Liver (tissue), 9 donors: ENCODE measurements around the gene DRAXIN. TPM values are rescaled to one million over a fixed set of nuclear protein-coding genes. Genes with fewer than 3 reads are reported as not detected.

Source experiments
- DNase-seq: peaks from one replicate; pipeline ENCODE4 v3.0.0-alpha.2; 2017; ENCODE audit warnings: low spot score
- H3K27ac ChIP-seq, 2 donors: one replicate each; pipeline ENCODE4 v1.7.0; 2013; ENCODE audit warnings: inconsistent platforms in 2 of 2, low read length in 2 of 2, control low read depth in 1 of 2, low read depth in 1 of 2, mild to moderate bottlenecking in 1 of 2
- H3K27me3 ChIP-seq, 4 donors: one replicate each; pipeline versions ENCODE4 v1.6.1 to v1.7.0; 2013; ENCODE audit warnings: low read length in 3 of 4, inconsistent platforms in 1 of 4, mild to moderate bottlenecking in 1 of 4, moderate library complexity in 1 of 4; ENCODE audit not compliant: control insufficient read depth in 4 of 4, insufficient read depth in 4 of 4
- H3K36me3 ChIP-seq, 4 donors: one replicate each; pipeline versions ENCODE4 v1.6.1 to v1.7.0; 2013; ENCODE audit warnings: low read length in 3 of 4, mild to moderate bottlenecking in 3 of 4, low read depth in 1 of 4, moderate library complexity in 1 of 4; ENCODE audit not compliant: control insufficient read depth in 4 of 4, insufficient read depth in 3 of 4
- H3K4me1 ChIP-seq, 4 donors: one replicate each; pipeline versions ENCODE4 v1.6.1 to v1.7.0; 2013; ENCODE audit warnings: low read length in 3 of 4, mild to moderate bottlenecking in 3 of 4, moderate library complexity in 1 of 4; ENCODE audit not compliant: control insufficient read depth in 4 of 4, insufficient read depth in 4 of 4
- H3K4me3 ChIP-seq, 3 donors: one replicate each; pipeline versions ENCODE4 v1.6.1 to v1.7.0; 2013; ENCODE audit warnings: low read length in 3 of 3, control low read depth in 1 of 3, low read depth in 1 of 3, mild to moderate bottlenecking in 1 of 3
- H3K9ac ChIP-seq, 2 donors: one replicate each; pipeline ENCODE4 v1.7.0; 2013; ENCODE audit warnings: low read length in 2 of 2, mild to moderate bottlenecking in 2 of 2, moderate library complexity in 2 of 2, control low read depth in 1 of 2, low read depth in 1 of 2
- H3K9me3 ChIP-seq, 4 donors: one replicate each; pipeline versions ENCODE4 v1.6.1 to v1.7.0; 2013; ENCODE audit warnings: low read length in 3 of 4; ENCODE audit not compliant: control insufficient read depth in 4 of 4
- ATF3 ChIP-seq: IDR thresholded peaks from 2 replicates; pipeline ENCODE4 v1.6.1; 2016; ENCODE audit warnings: antibody characterized with exemption
- CTCF ChIP-seq: fragments of 150-350 bp; IDR thresholded peaks from 2 replicates; pipeline ENCODE4 v1.5.1; 2017; ENCODE audit warnings: improper control_type of control experiment, low read depth, low read length; ENCODE audit not compliant: missing input control
- EGR1 ChIP-seq, 2 donors: IDR thresholded peaks; 2 replicates each; pipeline ENCODE4 v1.6.1; 2016 to 2018; ENCODE audit warnings: antibody characterized with exemption in 2 of 2, low read depth in 2 of 2
- FOXA1 ChIP-seq: IDR thresholded peaks from 2 replicates; pipeline ENCODE4 v1.6.1; 2016; ENCODE audit warnings: antibody characterized with exemption
- FOXA2 ChIP-seq: IDR thresholded peaks from 2 replicates; pipeline ENCODE4 v1.6.1; 2016; ENCODE audit warnings: antibody characterized with exemption
- GABPA ChIP-seq, 2 donors: IDR thresholded peaks in 1 of 2; conservative IDR thresholded peaks in 1 of 2; 2 replicates each; pipeline ENCODE4 v1.6.1; 2016; ENCODE audit warnings: antibody characterized with exemption in 2 of 2, mild to moderate bottlenecking in 1 of 2, moderate library complexity in 1 of 2
- HNF4A ChIP-seq, 2 donors: conservative IDR thresholded peaks; 2 replicates each; pipeline ENCODE4 v1.6.1; 2016; ENCODE audit warnings: antibody characterized with exemption in 2 of 2, mild to moderate bottlenecking in 2 of 2
- HNF4G ChIP-seq: IDR thresholded peaks from 2 replicates; pipeline ENCODE4 v1.6.1; 2016; ENCODE audit warnings: antibody characterized with exemption
- JUND ChIP-seq, 2 donors: IDR thresholded peaks; 2 replicates each; pipeline ENCODE4 v1.6.1; 2016; ENCODE audit warnings: antibody characterized with exemption in 2 of 2
- MAX ChIP-seq: IDR thresholded peaks from 2 replicates; pipeline ENCODE4 v1.6.1; 2016; ENCODE audit warnings: antibody characterized with exemption
- NR2F2 ChIP-seq: IDR thresholded peaks from 2 replicates; pipeline ENCODE4 v1.6.1; 2016; ENCODE audit warnings: antibody characterized with exemption
- RAD21 ChIP-seq, 2 donors: IDR thresholded peaks; 2 replicates each; pipeline ENCODE4 v1.6.1; 2016; ENCODE audit warnings: antibody characterized with exemption in 2 of 2, mild to moderate bottlenecking in 2 of 2
- REST ChIP-seq: IDR thresholded peaks from 2 replicates; pipeline ENCODE4 v1.6.1; 2016; ENCODE audit warnings: antibody characterized with exemption, mild to moderate bottlenecking
- RXRA ChIP-seq, 2 donors: IDR thresholded peaks; 2 replicates each; pipeline ENCODE4 v1.6.1; 2017 to 2018; ENCODE audit warnings: antibody characterized with exemption in 2 of 2, mild to moderate bottlenecking in 1 of 2
- SP1 ChIP-seq: IDR thresholded peaks from 2 replicates; pipeline ENCODE4 v1.6.1; 2018; ENCODE audit warnings: antibody characterized with exemption, mild to moderate bottlenecking
- YY1 ChIP-seq: IDR thresholded peaks from 2 replicates; pipeline ENCODE4 v1.6.1; 2016; ENCODE audit warnings: antibody characterized with exemption, mild to moderate bottlenecking
- ZBTB33 ChIP-seq: IDR thresholded peaks from 2 replicates; pipeline ENCODE4 v1.6.1; 2016; ENCODE audit warnings: antibody characterized with exemption
- WGBS: extraction: QIAGEN DNeasy Blood & Tissue Kit; methylation state at CpG from one replicate; pipeline ENCODE4 v1.1.7; 2013; 5-methylcytosine and 5-hydroxymethylcytosine counted together
- polyA plus RNA-seq, 2 donors: library from polyadenylated mRNA; stranded (reverse) in 1 of 2; unstranded in 1 of 2; fragments of 200-250 nt in 1 of 2; fragments of >200 nt in 1 of 2; fragmentation: Nextera tagmentation in 1 of 2; extraction: Ambion mirVana in 1 of 2; gene quantifications; one replicate each; pipeline versions ENCODE4 v1.2.1 to v1.2.3, GENCODE V29; 2013 to 2015
- total RNA-seq, 2 donors: library from RNA; depleted of rRNA; stranded (reverse); fragments of >200 nt; gene quantifications; one replicate each; pipeline ENCODE4 v1.2.3, GENCODE V29; 2014
- donor health status: healthy.
- donor health status: healthy.
- donor health status: healthy.
- donor health status: healthy.
- donor health status: healthy.

DRAXIN gene
- total and polyA plus RNA-seq, 4 donors: under 0.01 to 0.01 TPM; not detected in 2

- H3K4me3 ChIP-seq: no peak overlapping the region
- peaks cover 0 to 9% (median 5%) of the 10 kb centered on the region in 4 donors for H3K4me1 ChIP-seq
- no peaks in the 10 kb centered on the region for H3K27me3 ChIP-seq
- no peaks in the 10 kb centered on the region for H3K36me3 ChIP-seq
- DNase-seq: no peak
- no peak overlapping the region for H3K9ac ChIP-seq
- H3K27ac ChIP-seq: no peak overlapping the region
- no peaks in the 10 kb centered on the region for H3K9me3 ChIP-seq
- WGBS: 93% methylated on average over 9 of the region's 9 CpGs
- no peak for TF ChIP-seq ATF3
- TF ChIP-seq EGR1 (IDR thresholded peaks at IDR 0.05; ENCODE audit: low read depth in 2 of 2): no peak
- no peak for TF ChIP-seq RXRA (IDR thresholded peaks at IDR 0.05)
- TF ChIP-seq FOXA2: no peak
- no peak for TF ChIP-seq RAD21 (IDR thresholded peaks at IDR 0.05)
- no peak for TF ChIP-seq ZBTB33
- TF ChIP-seq HNF4A (conservative IDR thresholded peaks at IDR 0.05): no peak
- no peak for TF ChIP-seq FOXA1
- no peak for TF ChIP-seq REST
- TF ChIP-seq YY1: no peak
- no peak for TF ChIP-seq CTCF
- TF ChIP-seq NR2F2: no peak
- TF ChIP-seq SP1: no peak
- TF ChIP-seq GABPA (IDR thresholded peaks at IDR 0.05 in 1 of 2, conservative IDR thresholded peaks at IDR 0.05 in 1 of 2): no peak
- TF ChIP-seq HNF4G: no peak
- TF ChIP-seq MAX: no peak
- TF ChIP-seq JUND (IDR thresholded peaks at IDR 0.05): no peak
Observed at GRCh38 chr1:11705596-11705995, 14.1 kb downstream of the DRAXIN start.

GRCh38 chr1:11706292-11706691 is 14.8 kb downstream of the DRAXIN start:
- no peaks in the 10 kb centered on the region for H3K9me3 ChIP-seq
- H3K4me1 ChIP-seq: peaks cover 0 to 9% (median 5%) of the 10 kb centered on the region in 4 donors
- TF ChIP-seq HNF4G: no peak
- no peak for DNase-seq
- no peaks in the 10 kb centered on the region for H3K36me3 ChIP-seq
- no peak overlapping the region for H3K27ac ChIP-seq
- H3K4me3 ChIP-seq: no peak overlapping the region
- no peaks in the 10 kb centered on the region for H3K27me3 ChIP-seq
- 95% methylated on average over 14 of the region's 14 CpGs for WGBS
- H3K9ac ChIP-seq: no peak overlapping the region
